Chondrocyte (in vitro differentiated cells): ENCODE measurements around the gene TNIK. TPM values are rescaled to one million over a fixed set of nuclear protein-coding genes. Genes with fewer than 3 reads are reported as not detected.
A peak's percentile ranks its signal among the peaks of the same experiment; 100 is the strongest.

Experiments used
- DNase-seq: peaks from one replicate; pipeline ENCODE4 v3.0.0; 2021; ENCODE audit warnings: mixed read lengths, low spot score
- H3K27ac Mint-ChIP-seq: one replicate; pipeline ENCODE4 v1.8.0; 2021; ENCODE audit warnings: mild to moderate bottlenecking, moderate library complexity, mixed read lengths; ENCODE audit not compliant: unreplicated experiment
- H3K27me3 Mint-ChIP-seq: 2 replicates; pipeline ENCODE4 v1.8.0; 2021; ENCODE audit warnings: low read depth, mixed read lengths
- H3K36me3 Mint-ChIP-seq: 2 replicates; pipeline ENCODE4 v1.8.0; 2021; ENCODE audit warnings: low read depth, mixed read lengths
- H3K4me1 Mint-ChIP-seq: 2 replicates; pipeline ENCODE4 v1.8.0; 2021; ENCODE audit warnings: low read depth, mild to moderate bottlenecking, mixed read lengths
- H3K4me3 Mint-ChIP-seq: one replicate; pipeline ENCODE4 v1.8.0; 2021; ENCODE audit warnings: mild to moderate bottlenecking, moderate library complexity, mixed read lengths; ENCODE audit not compliant: unreplicated experiment
- H3K9me3 Mint-ChIP-seq: 2 replicates; pipeline ENCODE4 v1.8.0; 2021; ENCODE audit warnings: low read depth, mixed read lengths
- total RNA-seq: library from RNA; stranded (reverse); gene quantifications from 3 replicates; pipeline ENCODE4 v1.2.1, GENCODE V29; 2021
- TF ChIP-seq, protein P1 (sequence below): fragments of 200-600 bp; sonication (generic); IDR thresholded peaks from 2 replicates; pipeline ENCODE4 v1.5.0; 2021; ENCODE audit warnings: antibody characterized with exemption, mild to moderate bottlenecking, moderate library complexity

Gene TNIK
- total RNA-seq, 1 donor from 2014 or later = 17.5 TPM

DNA sequence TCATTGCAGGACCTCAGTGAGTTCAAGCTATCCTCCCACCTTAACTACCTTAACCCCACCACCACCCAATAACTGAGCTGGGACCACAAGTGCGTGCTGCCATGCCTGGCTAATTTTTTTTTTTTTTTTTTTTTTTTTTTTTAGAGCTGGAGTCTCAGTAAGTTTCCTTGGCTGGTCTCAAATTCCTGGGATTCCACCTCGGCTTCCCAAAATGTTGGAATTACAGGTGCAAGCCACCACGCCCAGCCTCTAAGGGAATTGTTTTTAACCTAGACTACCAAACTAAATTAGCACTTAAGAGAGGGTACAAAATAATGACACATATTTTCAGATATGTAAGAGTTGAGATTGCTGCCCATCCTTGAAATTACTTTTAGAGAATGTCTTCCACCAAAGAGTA lies 4.3 kb upstream of the TNIK start:
- no peak overlapping the region for H3K4me3 Mint-ChIP-seq
- no peaks in the 10 kb centered on the region for H3K36me3 Mint-ChIP-seq
- no peaks in the 10 kb centered on the region for H3K9me3 Mint-ChIP-seq
- H3K27me3 Mint-ChIP-seq = no peaks in the 10 kb centered on the region
- peaks cover 24% of the 10 kb centered on the region for H3K4me1 Mint-ChIP-seq
- DNase-seq = no peak
- TF ChIP-seq, protein P1, sequence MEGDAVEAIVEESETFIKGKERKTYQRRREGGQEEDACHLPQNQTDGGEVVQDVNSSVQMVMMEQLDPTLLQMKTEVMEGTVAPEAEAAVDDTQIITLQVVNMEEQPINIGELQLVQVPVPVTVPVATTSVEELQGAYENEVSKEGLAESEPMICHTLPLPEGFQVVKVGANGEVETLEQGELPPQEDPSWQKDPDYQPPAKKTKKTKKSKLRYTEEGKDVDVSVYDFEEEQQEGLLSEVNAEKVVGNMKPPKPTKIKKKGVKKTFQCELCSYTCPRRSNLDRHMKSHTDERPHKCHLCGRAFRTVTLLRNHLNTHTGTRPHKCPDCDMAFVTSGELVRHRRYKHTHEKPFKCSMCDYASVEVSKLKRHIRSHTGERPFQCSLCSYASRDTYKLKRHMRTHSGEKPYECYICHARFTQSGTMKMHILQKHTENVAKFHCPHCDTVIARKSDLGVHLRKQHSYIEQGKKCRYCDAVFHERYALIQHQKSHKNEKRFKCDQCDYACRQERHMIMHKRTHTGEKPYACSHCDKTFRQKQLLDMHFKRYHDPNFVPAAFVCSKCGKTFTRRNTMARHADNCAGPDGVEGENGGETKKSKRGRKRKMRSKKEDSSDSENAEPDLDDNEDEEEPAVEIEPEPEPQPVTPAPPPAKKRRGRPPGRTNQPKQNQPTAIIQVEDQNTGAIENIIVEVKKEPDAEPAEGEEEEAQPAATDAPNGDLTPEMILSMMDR = no peak
- no peak overlapping the region for H3K27ac Mint-ChIP-seq

DNA sequence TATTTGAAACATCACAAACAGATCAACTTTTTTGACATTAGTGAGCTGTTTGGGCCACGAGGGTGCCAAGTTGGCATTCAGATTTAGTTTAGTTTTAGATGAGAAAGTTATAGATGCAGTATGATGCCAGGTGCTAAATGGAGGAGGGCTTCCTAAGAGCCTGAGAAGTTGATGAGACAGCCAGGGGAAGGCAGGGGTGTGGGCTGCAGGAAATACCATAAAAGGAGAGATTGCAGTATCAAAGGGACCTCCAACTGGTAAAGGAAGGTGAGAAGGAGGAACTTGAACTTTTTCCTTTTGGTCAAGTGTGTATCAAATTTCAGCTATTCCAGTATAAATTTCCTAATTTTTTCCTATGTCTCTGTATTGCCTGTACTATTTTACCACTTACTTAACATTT lies 2.0 kb upstream of the TNIK start:
- Mint-ChIP-seq H3K27ac (no peak overlapping the region), H3K36me3 (no peaks in the 10 kb centered on the region), H3K27me3 (no peaks in the 10 kb centered on the region), H3K4me3 (no peak overlapping the region), H3K9me3 (no peaks in the 10 kb centered on the region), H3K4me1 (peaks cover 41% of the 10 kb centered on the region)
- TF ChIP-seq, protein P1 = no peak
- DNase-seq = no peak

DNA sequence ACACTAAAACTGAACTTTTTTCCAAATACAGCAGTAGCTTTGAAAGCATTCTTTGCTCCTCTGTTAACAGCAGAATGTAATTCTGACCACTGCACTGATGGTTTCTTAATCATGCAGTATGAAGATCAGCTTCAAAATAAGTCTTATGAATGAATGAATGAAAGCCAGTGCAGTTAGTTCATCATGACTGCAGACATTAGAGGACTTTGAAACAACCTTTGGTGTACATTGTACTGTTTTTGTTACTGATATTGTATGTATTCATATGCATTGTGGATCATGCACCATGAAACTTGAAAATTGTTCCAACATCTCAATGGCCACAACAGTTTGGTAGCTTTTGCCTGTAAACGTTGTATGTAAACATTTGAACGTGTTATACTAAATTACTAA lies 1.3 kb upstream of the TNIK start:
- TF ChIP-seq, protein P1 = no peak
- H3K27ac Mint-ChIP-seq = peak overlapping the region; percentile 90
- peak overlapping the region; percentile 96 for H3K4me3 Mint-ChIP-seq
- H3K9me3 Mint-ChIP-seq = no peaks in the 10 kb centered on the region
- H3K27me3 Mint-ChIP-seq = no peaks in the 10 kb centered on the region
- H3K4me1 Mint-ChIP-seq = peaks cover 39% of the 10 kb centered on the region
- DNase-seq = no peak
- H3K36me3 Mint-ChIP-seq = no peaks in the 10 kb centered on the region

DNA sequence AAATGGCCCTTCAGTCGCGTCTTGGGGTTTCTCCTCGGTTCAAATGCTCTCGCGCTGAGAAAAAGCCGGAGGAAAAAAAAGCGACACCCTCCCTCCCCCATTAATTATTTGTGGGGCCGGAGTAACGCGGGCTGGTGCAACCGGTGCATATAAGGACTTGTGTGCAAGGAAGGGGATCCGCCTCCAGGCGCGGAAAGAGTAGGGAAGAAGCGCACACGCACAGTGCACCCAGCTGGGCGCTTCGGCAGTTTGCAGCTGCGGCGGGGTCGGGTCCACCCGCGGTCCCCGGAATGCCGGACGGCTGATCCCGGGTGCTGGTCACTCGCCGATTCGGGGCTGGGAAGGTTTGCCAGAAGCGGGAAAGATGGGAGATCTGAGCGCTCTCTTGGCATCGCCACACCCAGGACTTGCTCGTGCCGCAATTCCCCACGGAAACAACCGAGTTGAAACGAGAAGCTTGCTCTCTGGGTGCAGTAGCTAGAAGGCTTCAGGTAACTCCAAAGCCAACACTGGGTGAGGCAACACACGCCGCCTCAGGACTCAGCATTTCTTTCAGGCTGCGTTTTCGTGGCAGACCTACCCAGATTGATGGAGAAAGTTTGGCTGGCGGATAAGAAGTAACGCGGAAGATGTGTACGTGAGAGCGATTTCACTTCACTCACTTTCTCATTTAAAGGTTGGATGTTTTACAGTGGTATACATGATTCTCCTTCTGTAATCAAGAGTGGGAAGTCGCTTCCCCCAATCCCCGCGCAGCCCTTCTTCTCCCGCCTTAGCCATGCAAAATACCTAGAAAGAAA lies 720 bp upstream of the TNIK start:
- H3K27me3 Mint-ChIP-seq = no peaks in the 10 kb centered on the region
- peak overlapping the region; percentile 96 for H3K4me3 Mint-ChIP-seq
- H3K9me3 Mint-ChIP-seq = no peaks in the 10 kb centered on the region
- no peaks in the 10 kb centered on the region for H3K36me3 Mint-ChIP-seq
- peak overlapping the region; percentile 90 for H3K27ac Mint-ChIP-seq
- peaks cover 38% of the 10 kb centered on the region for H3K4me1 Mint-ChIP-seq
- no peak for DNase-seq
- TF ChIP-seq, protein P1 = peak; percentile 62

DNA sequence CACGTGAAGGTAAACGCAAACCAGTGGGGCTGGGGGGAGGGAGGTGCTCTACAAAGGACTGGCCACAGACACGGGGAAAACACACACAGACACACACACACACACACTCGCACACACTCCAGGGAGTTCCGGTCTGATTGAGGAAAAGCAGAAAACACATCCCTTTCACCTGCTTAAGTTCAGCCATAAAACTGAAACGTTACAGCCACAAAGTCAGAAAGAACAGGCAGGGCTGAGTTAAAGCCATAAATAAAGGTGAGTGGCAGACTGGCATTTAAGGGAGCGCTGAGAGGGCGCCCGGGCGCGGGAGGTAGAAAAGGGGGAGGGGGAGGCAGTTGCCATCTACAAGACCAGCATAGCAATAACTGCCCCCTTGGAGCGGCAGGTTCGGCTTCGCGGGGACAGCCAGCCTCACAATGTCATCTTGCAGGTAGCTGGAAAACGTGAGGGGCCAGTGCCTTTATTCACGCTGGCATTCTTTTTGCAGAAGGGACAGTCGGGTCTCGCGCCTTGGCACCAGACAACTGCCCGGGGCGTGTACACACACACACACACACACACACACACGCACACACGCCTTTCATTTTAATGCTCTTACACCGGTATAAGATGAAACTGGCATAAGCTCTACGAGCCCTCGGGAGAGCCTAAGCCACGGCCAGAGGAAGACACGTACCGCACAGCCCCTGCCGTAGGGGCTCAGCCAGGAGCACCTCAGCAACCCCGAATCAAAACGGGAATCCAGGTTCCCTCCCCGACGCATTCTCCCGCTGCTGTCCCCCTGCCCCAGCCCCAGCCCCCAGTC lies 866 bp downstream of the TNIK start:
- TF ChIP-seq, protein P1 = no peak
- H3K27me3 Mint-ChIP-seq = no peaks in the 10 kb centered on the region

More for the DNA sequence above, 866 bp downstream of the TNIK start:
- H3K27ac Mint-ChIP-seq = peak overlapping the region; percentile 75
- H3K4me1 Mint-ChIP-seq = peaks cover 38% of the 10 kb centered on the region
- no peaks in the 10 kb centered on the region for H3K9me3 Mint-ChIP-seq
- no peaks in the 10 kb centered on the region for H3K36me3 Mint-ChIP-seq
- peak; percentile 79 for DNase-seq
- H3K4me3 Mint-ChIP-seq = peak overlapping the region; percentile 96
